ENCODE measurements around the gene C2CD3.
"Not testable (repeated sequence)": the region's sequence is repeated elsewhere in the genome, so short reads cannot be mapped to it uniquely, and the experiment has no call there.

The C2CD3 gene

GRCh38 chr11:74159642-74160041 is 11.2 kb downstream of the C2CD3 start:
- H3K4me3 ChIP-seq (ENCODE audit: low read depth, low read length) = no peak overlapping the region

GRCh38 chr11:74157169-74157568 is 13.6 kb downstream of the C2CD3 start:
- no peak overlapping the region for H3K4me3 ChIP-seq (ENCODE audit: low read depth, low read length)

- no peak overlapping the region for H3K4me3 ChIP-seq (ENCODE audit: low read depth, low read length)
Observed at GRCh38 chr11:74154620-74155281, 16.1 kb downstream of the C2CD3 start.

- no peak overlapping the region for H3K4me3 ChIP-seq (ENCODE audit: low read depth, low read length)
Observed at GRCh38 chr11:74153224-74153623, 17.6 kb downstream of the C2CD3 start.

- no peak overlapping the region for H3K4me3 ChIP-seq (ENCODE audit: low read depth, low read length)
Observed at GRCh38 chr11:74147199-74147929, 23.4 kb downstream of the C2CD3 start.

GRCh38 chr11:74144592-74144991 is 26.2 kb downstream of the C2CD3 start:
- H3K4me3 ChIP-seq (ENCODE audit: low read depth, low read length) = no peak overlapping the region

GRCh38 chr11:74142624-74143023 is 28.2 kb downstream of the C2CD3 start:
- H3K4me3 ChIP-seq (ENCODE audit: low read depth, low read length) = no peak overlapping the region

- H3K4me3 ChIP-seq (ENCODE audit: low read depth, low read length) = no peak overlapping the region
Observed at GRCh38 chr11:74141908-74142307, 28.9 kb downstream of the C2CD3 start.

GRCh38 chr11:74141241-74141695 is 29.5 kb downstream of the C2CD3 start:
- no peak overlapping the region for H3K4me3 ChIP-seq (ENCODE audit: low read depth, low read length)

- not testable (repeated sequence) for H3K4me3 ChIP-seq (ENCODE audit: low read depth, low read length)
Observed at GRCh38 chr11:74139919-74140431, 30.8 kb downstream of the C2CD3 start.

- H3K4me3 ChIP-seq (ENCODE audit: low read depth, low read length) = no peak overlapping the region
Observed at GRCh38 chr11:74139151-74139918, 31.5 kb downstream of the C2CD3 start.

- H3K4me3 ChIP-seq (ENCODE audit: low read depth, low read length) = no peak overlapping the region
Observed at GRCh38 chr11:74138572-74138971, 32.2 kb downstream of the C2CD3 start.

- no peak overlapping the region for H3K4me3 ChIP-seq (ENCODE audit: low read depth, low read length)
Observed at GRCh38 chr11:74138021-74138420, 32.8 kb downstream of the C2CD3 start.

- H3K4me3 ChIP-seq (ENCODE audit: low read depth, low read length) = no peak overlapping the region
Observed at GRCh38 chr11:74135127-74135840, 35.5 kb downstream of the C2CD3 start.

GRCh38 chr11:74134661-74135060 is 36.1 kb downstream of the C2CD3 start:
- no peak overlapping the region for H3K4me3 ChIP-seq (ENCODE audit: low read depth, low read length)

- H3K4me3 ChIP-seq (ENCODE audit: low read depth, low read length) = no peak overlapping the region
Observed at GRCh38 chr11:74133436-74133835, 37.4 kb downstream of the C2CD3 start.

- H3K4me3 ChIP-seq (ENCODE audit: low read depth, low read length) = no peak overlapping the region
Observed at GRCh38 chr11:74132833-74133232, 38.0 kb downstream of the C2CD3 start.

GRCh38 chr11:74129121-74129520 is 41.7 kb downstream of the C2CD3 start:
- not testable (repeated sequence) for H3K4me3 ChIP-seq (ENCODE audit: low read depth, low read length)

- no peak overlapping the region for H3K4me3 ChIP-seq (ENCODE audit: low read depth, low read length)
Observed at GRCh38 chr11:74123008-74123448, 47.8 kb downstream of the C2CD3 start.

- H3K4me3 ChIP-seq (ENCODE audit: low read depth, low read length) = no peak overlapping the region
Observed at GRCh38 chr11:74121804-74122203, 49.0 kb downstream of the C2CD3 start.

Measured in iPS-11a (cell line).